Measurements from ENCODE around the gene MAD1L1.

DNA sequence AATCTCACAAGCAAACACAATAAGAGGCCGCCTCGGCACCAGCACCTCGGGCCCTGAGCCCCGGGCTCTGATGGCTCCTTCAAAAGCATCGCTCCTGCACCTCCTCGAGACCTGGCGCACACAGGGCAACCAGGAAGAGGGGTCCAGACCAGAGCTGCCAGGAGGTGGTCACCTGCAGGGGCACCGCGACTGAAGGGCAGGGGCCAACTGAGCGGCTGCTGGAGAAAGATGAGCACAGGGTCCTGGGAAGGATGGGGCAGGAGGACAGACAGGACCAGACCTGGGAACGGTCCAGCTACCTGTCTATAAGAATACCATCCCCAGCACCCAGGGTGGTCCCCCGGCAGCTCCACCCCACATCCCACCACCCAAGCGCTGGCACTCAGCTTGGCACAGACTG, 20.8 kb downstream of the MAD1L1 start:
- TF ChIP-seq CTCF (IDR thresholded peaks at IDR 0.05; ENCODE audit: control extremely low read depth in 1 of 3, insufficient read depth in 1 of 3, low read depth in 1 of 3, low read length in 3 of 3) (no peak), USF2 (IDR thresholded peaks at IDR 0.05; ENCODE audit: low read length) (no peak), POLR2AphosphoS5 (IDR thresholded peaks at IDR 0.05; ENCODE audit: low read depth, low read length) (no peak), POLR2A (IDR thresholded peaks at IDR 0.05; ENCODE audit: control extremely low read depth in 1 of 2, low read depth in 2 of 2, low read length in 2 of 2) (no peak), GABPA (IDR thresholded peaks at IDR 0.05; ENCODE audit: borderline replicate concordance, insufficient read depth, low read length) (no peak), KDM5A (IDR thresholded peaks at IDR 0.05; ENCODE audit: low read length) (no peak), EP300 (IDR thresholded peaks at IDR 0.05; ENCODE audit: borderline replicate concordance in 1 of 2, low read depth in 2 of 2, low read length in 2 of 2) (no peak)
